Astrocyte (in vitro differentiated cells and primary cell): ENCODE data around the gene UVSSA. TPM values are rescaled to one million over a fixed set of nuclear protein-coding genes. Genes with fewer than 3 reads are reported as not detected.

Source experiments
- DNase-seq: peaks from one replicate; pipeline ENCODE4 v3.0.0-alpha.2; 2010; ENCODE audit warnings: low read depth
- FAIRE-seq: peaks from 2 replicates; lab custom pipeline; 2011; peaks lifted over from hg19 to GRCh38; lab: Jason Lieb, UNC
- H2AFZ ChIP-seq: 2 replicates; pipeline ENCODE4 v1.6.0; 2012; ENCODE audit warnings: low read depth, low read length, inconsistent platforms
- H3K27ac ChIP-seq: 2 replicates; pipeline ENCODE4 v1.5.1; 2011; ENCODE audit warnings: low read depth, low read length, inconsistent platforms
- H3K27me3 ChIP-seq: 2 replicates; pipeline ENCODE4 v1.6.0; 2011; ENCODE audit warnings: low read length, inconsistent platforms; ENCODE audit not compliant: insufficient read depth
- H3K36me3 ChIP-seq: 2 replicates; pipeline ENCODE4 v1.5.1; 2011; ENCODE audit warnings: low read length, inconsistent platforms; ENCODE audit not compliant: insufficient read depth
- H3K4me1 ChIP-seq: 2 replicates; pipeline ENCODE4 v1.5.1; 2011; ENCODE audit warnings: low read length, inconsistent platforms; ENCODE audit not compliant: insufficient read depth
- H3K4me2 ChIP-seq: 2 replicates; pipeline ENCODE4 v1.6.0; 2012; ENCODE audit warnings: low read length, inconsistent platforms
- H3K4me3 ChIP-seq: 2 replicates; pipeline ENCODE4 v1.5.1; 2011; ENCODE audit warnings: low read depth, mild to moderate bottlenecking, low read length, inconsistent platforms; ENCODE audit not compliant: insufficient read depth
- H3K79me2 ChIP-seq: 2 replicates; pipeline ENCODE4 v1.6.0; 2012; ENCODE audit warnings: mild to moderate bottlenecking, low read length, inconsistent platforms; ENCODE audit not compliant: insufficient read depth
- H3K9ac ChIP-seq: 2 replicates; pipeline ENCODE4 v1.6.0; 2012; ENCODE audit warnings: mild to moderate bottlenecking, low read length, inconsistent platforms
- H3K9me3 ChIP-seq: 2 replicates; pipeline ENCODE4 v1.5.1; 2012; ENCODE audit warnings: low read depth, mild to moderate bottlenecking, low read length, inconsistent platforms; ENCODE audit not compliant: insufficient read depth
- H4K20me1 ChIP-seq: 2 replicates; pipeline ENCODE4 v1.6.0; 2012; ENCODE audit warnings: low read length, inconsistent platforms; ENCODE audit not compliant: insufficient read depth
- H3K27ac Mint-ChIP-seq: one replicate; pipeline ENCODE4 v1.8.0; 2021; ENCODE audit warnings: mild to moderate bottlenecking, mixed read lengths; ENCODE audit not compliant: unreplicated experiment
- H3K27me3 Mint-ChIP-seq: one replicate; pipeline ENCODE4 v1.8.0; 2021; ENCODE audit warnings: low read depth, mixed read lengths; ENCODE audit not compliant: unreplicated experiment
- H3K36me3 Mint-ChIP-seq: one replicate; pipeline ENCODE4 v1.8.0; 2021; ENCODE audit warnings: low read depth, mixed read lengths; ENCODE audit not compliant: unreplicated experiment
- H3K4me1 Mint-ChIP-seq: one replicate; pipeline ENCODE4 v1.8.0; 2021; ENCODE audit warnings: low read depth, mixed read lengths; ENCODE audit not compliant: unreplicated experiment
- H3K4me3 Mint-ChIP-seq: one replicate; pipeline ENCODE4 v1.8.0; 2021; ENCODE audit warnings: mild to moderate bottlenecking, moderate library complexity, mixed read lengths; ENCODE audit not compliant: unreplicated experiment
- H3K9me3 Mint-ChIP-seq: one replicate; pipeline ENCODE4 v1.8.0; 2021; ENCODE audit warnings: mild to moderate bottlenecking, mixed read lengths; ENCODE audit not compliant: unreplicated experiment
- CTCF ChIP-seq: IDR thresholded peaks from 2 replicates; pipeline ENCODE4 v1.5.1; 2011; ENCODE audit warnings: low read depth, mild to moderate bottlenecking, inconsistent platforms, low read length, moderate library complexity; ENCODE audit not compliant: insufficient read depth
- EZH2 ChIP-seq: IDR thresholded peaks from 2 replicates; pipeline ENCODE4 v1.6.1; 2012; ENCODE audit warnings: mild to moderate bottlenecking, low read length, inconsistent platforms; ENCODE audit not compliant: insufficient read depth
- total RNA-seq: library from RNA; stranded (reverse); gene quantifications from 2 replicates; pipeline ENCODE4 v1.2.1, GENCODE V29; 2021

Gene UVSSA
- total RNA-seq, 1 donor from 2014 or later = 14.8 TPM

- H3K9me3 Mint-ChIP-seq = no peaks in the 10 kb centered on the region
- no peak overlapping the region for H3K27ac Mint-ChIP-seq
- no peak overlapping the region for H3K27ac ChIP-seq
- H2AFZ ChIP-seq = no peak overlapping the region
- no peak overlapping the region for H3K4me2 ChIP-seq
- no peaks in the 10 kb centered on the region for H3K27me3 Mint-ChIP-seq
- no peak for DNase-seq
- H3K4me1 Mint-ChIP-seq = peaks cover 3% of the 10 kb centered on the region
- H4K20me1 ChIP-seq = peaks cover 47% of the 10 kb centered on the region
- peaks cover 2% of the 10 kb centered on the region for H3K36me3 ChIP-seq
- no peak for FAIRE-seq
- H3K4me3 Mint-ChIP-seq = no peak overlapping the region
- no peak overlapping the region for H3K4me3 ChIP-seq
- no peaks in the 10 kb centered on the region for H3K27me3 ChIP-seq
- H3K9me3 ChIP-seq = peaks cover 12% of the 10 kb centered on the region
- TF ChIP-seq EZH2 (no peak), CTCF (no peak)
- peaks cover 17% of the 10 kb centered on the region for H3K4me1 ChIP-seq
- H3K9ac ChIP-seq = no peak overlapping the region
- peaks cover 13% of the 10 kb centered on the region for H3K36me3 Mint-ChIP-seq
- H3K79me2 ChIP-seq = peaks cover 50% of the 10 kb centered on the region
These were observed 19.3 kb upstream of the UVSSA start for GRCh38 chr4:1327526-1328266.

GRCh38 chr4:1328267-1329155 is 18.5 kb upstream of the UVSSA start:
- Mint-ChIP-seq H3K27me3 (no peaks in the 10 kb centered on the region), H3K4me3 (no peak overlapping the region), H3K4me1 (peaks cover 3% of the 10 kb centered on the region), H3K27ac (no peak overlapping the region), H3K9me3 (no peaks in the 10 kb centered on the region), H3K36me3 (peaks cover 13% of the 10 kb centered on the region)
- H3K9me3 ChIP-seq = peaks cover 10% of the 10 kb centered on the region
- H3K9ac ChIP-seq = no peak overlapping the region
- H3K36me3 ChIP-seq = peaks cover 2% of the 10 kb centered on the region
- H4K20me1 ChIP-seq = peaks cover 48% of the 10 kb centered on the region
- no peak overlapping the region for H3K4me3 ChIP-seq
- no peaks in the 10 kb centered on the region for H3K27me3 ChIP-seq
- no peak for TF ChIP-seq CTCF
- TF ChIP-seq EZH2 = no peak
- peaks cover 11% of the 10 kb centered on the region for H3K4me1 ChIP-seq
- H3K79me2 ChIP-seq = peaks cover 50% of the 10 kb centered on the region
- H3K27ac ChIP-seq = no peak overlapping the region
- H2AFZ ChIP-seq = no peak overlapping the region
- H3K4me2 ChIP-seq = no peak overlapping the region
- FAIRE-seq = no peak
- DNase-seq = no peak
